Pancreas (tissue), 10 donors: Measurements from ENCODE around the gene PHF19. TPM values are rescaled to one million over a fixed set of nuclear protein-coding genes. Genes with fewer than 3 reads are reported as not detected.

ENCODE experiments used
- ATAC-seq, 4 donors: fragments of 200-7000 bp; cut with Tn5 transposase; one replicate each; pipeline versions ENCODE4 v1.8.0 to v1.9.1; 2020; ENCODE audit warnings: mild to moderate bottlenecking in 4 of 4, moderate library complexity in 4 of 4
- DNase-seq, 6 donors: peaks; one replicate each; pipeline ENCODE4 v3.0.0-alpha.2; 2020
- FAIRE-seq: peaks from 2 replicates; lab custom pipeline; 2012; peaks lifted over from hg19 to GRCh38; lab: Jason Lieb, UNC
- H3K27ac ChIP-seq, 4 donors: fragments of 200-600 bp; sonication (generic); 1 replicate in 3 of 4; 2 replicates in 1 of 4; pipeline versions ENCODE4 v1.5.0 to v1.8.0; 2020
- H3K27me3 ChIP-seq, 4 donors: fragments of 200-600 bp; one replicate each; pipeline ENCODE4 v1.8.0; 2021
- H3K36me3 ChIP-seq, 3 donors: fragments of 200-600 bp; sonication (generic) in 1 of 3; one replicate each; pipeline versions ENCODE4 v1.5.0 to v1.8.0; 2020 to 2021
- H3K4me1 ChIP-seq, 3 donors: fragments of 200-600 bp; one replicate each; pipeline ENCODE4 v1.8.0; 2021
- H3K4me3 ChIP-seq, 4 donors: fragments of 200-600 bp; sonication (generic) in 2 of 4; one replicate each; pipeline versions ENCODE4 v1.5.0 to v1.8.0; 2020 to 2021
- H3K9me3 ChIP-seq, 4 donors: fragments of 200-600 bp; one replicate each; pipeline ENCODE4 v1.8.0; 2021
- CTCF ChIP-seq, 4 donors: fragments of 200-600 bp; sonication (generic) in 3 of 4; IDR thresholded peaks; one replicate each; pipeline versions ENCODE4 v1.5.0 to v1.8.0; 2021; ENCODE audit warnings: antibody characterized with exemption in 4 of 4
- WGBS, 2 donors: extraction: QIAGEN DNeasy Blood & Tissue Kit; methylation state at CpG; one replicate each; pipeline ENCODE4 v1.1.7; 2013; 5-methylcytosine and 5-hydroxymethylcytosine counted together
- intact Hi-C, 3 donors: fragments of 100-400 bp; cut with DNase I; formaldehyde crosslinking; loops; one replicate each; pipeline versions ENCODE4 v1.11.1 to v1.14.2; 2022
- polyA plus RNA-seq, 2 donors: library from polyadenylated mRNA; stranded (reverse); fragments of 200-250 nt; gene quantifications; one replicate each; pipeline ENCODE4 v1.2.3, GENCODE V29; 2013
- total RNA-seq, 6 donors: library from RNA; stranded (reverse); fragmentation: NEBNext Ultra II Directional in 4 of 6; extraction: Animal tissue kit (Norgen Biotek cat#: 25700) in 4 of 6; gene quantifications; one replicate each; pipeline versions ENCODE4 v1.2.1 to v1.2.4, GENCODE V29; 2021 to 2023
- donor health status: healthy with polysubstance abuse.
- donor health status: DM: no; HTN: no; CAD: no; lungs with moderate emphysema.
- donor health status: DM: no; HTN: no; CAD: no.
- donor health status: control.
- donor health status: control.
- donor health status: Bipolar disorder and iron deficiency.
- donor health status: DM: yes; HTN: yes; CAD: no.
- donor health status: DM: no; HTN: no; CAD: no.
- donor health status: DM: no; HTN: no; CAD: no.
- donor health status: DM: yes; HTN: yes; CAD: no.

Gene PHF19
- total and polyA plus RNA-seq, 8 donors = 2.2 to 7.4 (median 4.4) TPM

- intact Hi-C loops = no loop called here
- ATAC-seq (no peak), DNase-seq (no peak), FAIRE-seq (no peak)
- Histone ChIP-seq H3K4me1 (no peaks in the 10 kb centered on the region), H3K27me3 (no peaks in the 10 kb centered on the region), H3K9me3 (no peaks in the 10 kb centered on the region), H3K36me3 (no peaks in the 10 kb centered on the region), H3K4me3 (no peak overlapping the region), H3K27ac (no peak overlapping the region)
- 86 to 87% methylated on average over 11 of the region's 11 CpGs for WGBS, 2 donors
- TF ChIP-seq CTCF (IDR thresholded peaks at IDR 0.05) = no peak
Observed at GRCh38 chr9:120905315-120906164, 28.6 kb upstream of the PHF19 start.

GRCh38 chr9:120904978-120905301 lies 28.0 kb upstream of the PHF19 start:
- FAIRE-seq = no peak
- Histone ChIP-seq H3K36me3 (no peaks in the 10 kb centered on the region), H3K4me3 (no peak overlapping the region), H3K9me3 (no peaks in the 10 kb centered on the region), H3K27me3 (no peaks in the 10 kb centered on the region), H3K4me1 (no peaks in the 10 kb centered on the region), H3K27ac (no peak overlapping the region)
- no peak for DNase-seq
- WGBS, 2 donors = 93 to 96% methylated on average over 11 of the region's 11 CpGs
- intact Hi-C loops = no loop called here
- TF ChIP-seq CTCF (IDR thresholded peaks at IDR 0.05) = no peak
- no peak for ATAC-seq

- H3K27me3 ChIP-seq = no peaks in the 10 kb centered on the region
- H3K9me3 ChIP-seq = no peaks in the 10 kb centered on the region
- no peak for DNase-seq
- no peak overlapping the region for H3K4me3 ChIP-seq
- no peak for ATAC-seq
- WGBS, 2 donors = 83 to 84% methylated on average over 16 of the region's 16 CpGs
- H3K4me1 ChIP-seq = no peaks in the 10 kb centered on the region
- no peaks in the 10 kb centered on the region for H3K36me3 ChIP-seq
- H3K27ac ChIP-seq = no peak overlapping the region
- intact Hi-C loops = no loop called here
- no peak for FAIRE-seq
- TF ChIP-seq CTCF (IDR thresholded peaks at IDR 0.05) = no peak
Observed at GRCh38 chr9:120904061-120904977, 27.3 kb upstream of the PHF19 start.

- no peak for TF ChIP-seq CTCF (IDR thresholded peaks at IDR 0.05)
- Histone ChIP-seq H3K4me3 (no peak overlapping the region), H3K9me3 (no peaks in the 10 kb centered on the region), H3K27me3 (no peaks in the 10 kb centered on the region), H3K4me1 (no peaks in the 10 kb centered on the region), H3K27ac (no peak overlapping the region), H3K36me3 (no peaks in the 10 kb centered on the region)
- DNase-seq = no peak
- no peak for ATAC-seq
- FAIRE-seq = no peak
- WGBS, 2 donors = 72 to 74% methylated on average over 14 of the region's 14 CpGs
- intact Hi-C loops = no loop called here
Observed at GRCh38 chr9:120902569-120903535, 25.9 kb upstream of the PHF19 start.
